Left renal pelvis (tissue), 4 donors: ENCODE data around the gene NMRK1. TPM values are rescaled to one million over a fixed set of nuclear protein-coding genes. Genes with fewer than 3 reads are reported as not detected.

Experiments
- polyA plus RNA-seq, 4 donors: library from polyadenylated mRNA; unstranded; fragments of 120-200 nt; gene quantifications; one replicate each; pipeline ENCODE4 v1.2.1, GENCODE V29; 2013; ENCODE audit not compliant: insufficient read length in 4 of 4

NMRK1 gene
- polyA plus RNA-seq, 4 donors: 6.5 to 31.6 (median 25.0) TPM

Other genes with a start within 250 kb of the NMRK1 start
- gene TRPM6, start 200.2 kb downstream of the NMRK1 start, polyA plus RNA-seq: 1 to 10 TPM in 1 of 4 donors, under 1 TPM in 3; 0.08 to 1.1 (median 0.88) TPM
- 1 to 10 TPM; 4.4 to 7.7 (median 6.6) TPM for gene C9orf40, start 135.2 kb downstream of the NMRK1 start, polyA plus RNA-seq
- gene CARNMT1, start 59.9 kb downstream of the NMRK1 start, polyA plus RNA-seq: 10 to 100 TPM; 12.5 to 23.1 (median 19.7) TPM
- gene OSTF1, start 359 bp upstream of the NMRK1 start, polyA plus RNA-seq: 10 to 100 TPM; 20.1 to 31.6 (median 26.8) TPM